Epithelial cell of proximal tubule (primary cell): ENCODE data around the gene CEP162. TPM values are rescaled to one million over a fixed set of nuclear protein-coding genes. Genes with fewer than 3 reads are reported as not detected.

ENCODE experiments used
- DNase-seq: peaks from one replicate; pipeline ENCODE4 v3.0.0-alpha.2; 2011; ENCODE audit warnings: low read depth
- H3K4me3 ChIP-seq: 2 replicates; pipeline ENCODE4 v1.5.1; 2011; ENCODE audit warnings: low read depth, mild to moderate bottlenecking, low read length
- total RNA-seq: library from RNA; depleted of rRNA; stranded (reverse); fragments of >200 nt; gene quantifications from 2 replicates; pipeline ENCODE4 v1.2.3, GENCODE V29; 2015
- TF ChIP-seq, protein P1 (sequence below): conservative IDR thresholded peaks from 2 replicates; pipeline ENCODE4 v1.5.1; 2012; ENCODE audit warnings: low read depth, mild to moderate bottlenecking, low read length

The CEP162 gene
- total RNA-seq, 1 donor from 2014 or later = 5.4 TPM

DNA sequence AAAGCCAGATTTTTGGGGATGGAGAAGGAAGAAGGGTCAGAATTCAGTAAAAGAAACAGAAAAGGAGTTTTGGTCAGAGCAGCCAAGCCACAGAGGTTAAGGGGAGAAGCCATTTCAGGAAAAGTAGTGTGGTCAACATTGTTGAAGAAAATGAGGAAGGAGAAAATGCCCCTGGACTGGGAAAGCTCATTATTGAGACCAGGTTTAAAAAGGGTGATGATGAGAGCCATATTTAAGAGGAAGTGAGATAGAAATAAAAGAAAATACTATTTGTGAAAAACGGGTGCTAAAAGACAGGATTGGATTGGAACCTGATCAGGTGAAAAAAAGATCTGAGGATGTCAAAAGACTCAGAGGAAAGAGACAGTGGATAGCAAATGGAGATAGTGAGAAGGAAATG, 75.8 kb downstream of the CEP162 start:
- TF ChIP-seq, protein P1, sequence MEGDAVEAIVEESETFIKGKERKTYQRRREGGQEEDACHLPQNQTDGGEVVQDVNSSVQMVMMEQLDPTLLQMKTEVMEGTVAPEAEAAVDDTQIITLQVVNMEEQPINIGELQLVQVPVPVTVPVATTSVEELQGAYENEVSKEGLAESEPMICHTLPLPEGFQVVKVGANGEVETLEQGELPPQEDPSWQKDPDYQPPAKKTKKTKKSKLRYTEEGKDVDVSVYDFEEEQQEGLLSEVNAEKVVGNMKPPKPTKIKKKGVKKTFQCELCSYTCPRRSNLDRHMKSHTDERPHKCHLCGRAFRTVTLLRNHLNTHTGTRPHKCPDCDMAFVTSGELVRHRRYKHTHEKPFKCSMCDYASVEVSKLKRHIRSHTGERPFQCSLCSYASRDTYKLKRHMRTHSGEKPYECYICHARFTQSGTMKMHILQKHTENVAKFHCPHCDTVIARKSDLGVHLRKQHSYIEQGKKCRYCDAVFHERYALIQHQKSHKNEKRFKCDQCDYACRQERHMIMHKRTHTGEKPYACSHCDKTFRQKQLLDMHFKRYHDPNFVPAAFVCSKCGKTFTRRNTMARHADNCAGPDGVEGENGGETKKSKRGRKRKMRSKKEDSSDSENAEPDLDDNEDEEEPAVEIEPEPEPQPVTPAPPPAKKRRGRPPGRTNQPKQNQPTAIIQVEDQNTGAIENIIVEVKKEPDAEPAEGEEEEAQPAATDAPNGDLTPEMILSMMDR = no peak
- no peak for DNase-seq

DNA sequence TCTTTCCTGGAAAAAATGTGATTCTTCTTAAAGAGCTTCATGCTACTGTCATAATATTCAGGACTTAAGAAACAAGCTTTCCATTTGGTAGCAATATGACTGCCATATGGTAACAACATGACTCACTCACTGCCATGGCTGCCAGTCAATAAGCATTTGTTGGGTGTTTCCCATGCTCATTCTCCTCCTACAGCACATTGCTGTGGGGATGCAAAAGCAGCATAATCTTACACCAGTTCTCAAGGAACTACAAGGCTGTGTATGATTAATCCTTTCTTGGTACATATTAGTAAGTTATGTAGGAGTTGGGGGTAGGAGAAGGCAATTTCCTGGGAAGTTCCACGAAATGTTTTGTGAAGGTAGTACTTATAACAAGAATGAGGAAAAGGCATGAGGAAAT, 76.7 kb downstream of the CEP162 start:
- TF ChIP-seq, protein P1 = no peak
- DNase-seq = no peak
- no peak overlapping the region for H3K4me3 ChIP-seq

More for the DNA sequence above, 75.8 kb downstream of the CEP162 start:
- H3K4me3 ChIP-seq = no peak overlapping the region

DNA sequence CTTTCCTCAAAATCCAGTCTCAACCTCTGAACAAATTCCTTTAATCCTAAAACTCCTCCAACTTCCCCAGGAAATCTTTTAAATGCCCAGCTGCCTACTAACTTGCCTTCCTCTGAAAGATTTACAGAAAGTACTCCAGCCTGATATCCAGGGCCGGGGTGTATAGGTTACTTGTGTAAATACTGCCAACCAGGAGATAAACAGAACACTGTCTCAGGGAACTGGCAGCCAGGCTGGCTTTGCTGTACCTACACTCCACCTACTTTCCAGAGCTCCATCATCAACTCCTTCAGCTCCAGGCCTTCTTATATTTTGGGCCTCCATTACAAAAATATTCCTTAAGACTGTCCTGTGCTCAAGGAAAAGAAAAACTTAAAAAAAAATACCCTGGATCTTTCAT, 85.9 kb downstream of the CEP162 start:
- DNase-seq = no peak
- TF ChIP-seq, protein P1 = no peak
- no peak overlapping the region for H3K4me3 ChIP-seq

DNA sequence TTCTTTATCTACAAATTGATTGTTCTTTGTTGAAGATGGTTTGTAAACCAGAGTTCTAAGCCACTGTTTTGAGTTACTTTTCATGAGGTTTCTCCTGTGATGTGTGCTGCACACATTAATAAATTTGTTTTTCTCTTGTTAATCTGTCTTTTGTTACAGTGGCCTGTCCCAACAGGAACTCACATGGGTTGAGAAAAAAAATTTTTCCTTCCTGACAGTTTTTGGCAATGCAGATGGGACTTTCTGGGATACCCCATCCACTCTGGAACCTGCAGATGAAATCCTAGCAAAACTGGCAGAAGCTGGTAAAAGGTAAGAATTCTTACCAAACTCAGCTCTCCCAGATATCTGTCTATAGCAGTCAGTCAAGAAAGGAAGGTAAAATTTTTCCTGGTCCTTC, 88.1 kb downstream of the CEP162 start:
- no peak for DNase-seq
- TF ChIP-seq, protein P1 = no peak
- no peak overlapping the region for H3K4me3 ChIP-seq

DNA sequence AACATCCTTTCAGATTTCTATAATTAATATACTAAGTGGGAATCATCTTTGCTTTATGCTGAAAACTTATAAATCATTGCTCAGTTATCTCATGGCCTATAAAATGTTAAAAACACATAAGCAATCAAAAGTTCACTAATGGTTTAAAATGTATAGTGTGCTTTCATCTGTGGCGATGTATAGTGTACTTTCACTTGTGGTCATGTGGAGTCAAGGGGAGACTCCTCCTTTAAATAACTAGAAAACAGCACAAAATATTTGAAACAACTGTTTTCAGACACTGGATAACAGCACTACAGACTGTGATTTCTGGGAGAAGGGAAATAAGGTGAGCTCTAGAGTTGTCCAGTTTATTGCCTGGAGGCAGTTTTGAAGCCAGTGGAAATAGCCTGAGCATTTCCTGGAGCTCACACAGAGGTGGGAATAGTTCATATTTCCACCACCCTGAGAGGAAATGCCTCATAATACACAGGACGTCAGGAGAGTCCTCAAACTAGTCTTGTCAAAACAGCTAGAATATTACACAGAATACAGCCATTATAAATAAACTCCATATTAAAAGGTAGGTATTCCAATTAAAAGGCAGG, 89.4 kb downstream of the CEP162 start:
- H3K4me3 ChIP-seq = no peak overlapping the region
- DNase-seq = no peak
- TF ChIP-seq, protein P1 = no peak

DNA sequence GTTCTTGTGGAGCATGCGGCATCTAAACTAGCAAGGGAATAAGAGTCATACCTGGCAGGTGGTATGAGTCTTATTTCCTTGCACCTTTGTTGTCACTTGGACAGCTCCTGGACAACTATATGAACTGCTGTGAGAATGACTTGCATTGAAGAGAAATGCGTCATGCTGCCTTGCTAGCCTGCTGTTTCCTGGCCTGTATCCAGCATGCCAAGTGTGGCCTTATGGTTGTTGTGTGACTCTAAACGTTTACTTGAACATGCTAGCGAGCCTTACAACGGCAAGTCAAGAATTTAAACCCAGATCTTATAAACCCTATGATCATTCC, 90.4 kb downstream of the CEP162 start:
- H3K4me3 ChIP-seq = no peak overlapping the region
- TF ChIP-seq, protein P1 = no peak

DNA sequence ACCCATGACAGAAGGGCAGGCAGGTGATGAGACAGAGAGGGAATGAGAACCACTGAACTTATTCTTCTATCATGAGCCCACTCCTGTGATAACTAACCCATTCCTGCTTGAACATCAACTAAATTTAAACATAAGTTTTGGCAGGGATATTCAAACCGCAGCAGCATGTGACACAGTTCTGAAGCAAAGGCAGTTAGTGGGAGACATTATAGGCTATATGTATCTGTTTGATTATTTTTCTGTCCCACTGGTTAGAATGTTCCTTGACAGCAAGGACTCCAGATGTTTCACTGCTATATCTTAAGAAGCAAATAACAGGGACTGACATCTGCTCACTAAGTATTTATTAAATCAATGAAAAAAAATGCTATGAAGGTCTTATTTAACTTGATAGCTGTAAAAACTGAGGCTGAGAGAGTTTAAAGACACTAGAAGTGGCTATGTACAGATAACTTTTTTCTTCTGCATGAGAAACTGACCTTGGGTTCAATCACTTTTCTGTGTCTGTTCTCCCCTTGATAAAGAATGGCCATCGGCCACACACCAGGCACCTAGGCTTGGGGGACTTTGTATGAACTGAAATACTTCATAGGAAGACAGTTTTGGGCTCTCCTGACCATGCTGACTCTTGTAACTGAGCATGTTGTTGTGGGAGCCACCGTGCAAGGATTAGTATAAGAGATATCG, 90.9 kb downstream of the CEP162 start:
- DNase-seq = no peak
- TF ChIP-seq, protein P1 = no peak
- no peak overlapping the region for H3K4me3 ChIP-seq

More for the DNA sequence above, 90.4 kb downstream of the CEP162 start:
- no peak for DNase-seq
